SK-N-SH (cell line): ENCODE results near the gene LY6G6D. TPM values are rescaled to one million over a fixed set of nuclear protein-coding genes. Genes with fewer than 3 reads are reported as not detected.
A peak's percentile ranks its signal among the peaks of the same experiment; 100 is the strongest.

Experiments used
- CTCF ChIA-PET: fragments of 300-600, 350-600 bp; formaldehyde crosslinking; extraction: SDS; loops from one replicate; lab custom pipeline; 2021; lab: Yijun Ruan, JAX
- POLR2A ChIA-PET: fragments of 350-600 bp; sonication (Branson Sonifier 250); formaldehyde crosslinking; extraction: SDS; loops from one replicate; lab custom pipeline; 2020; ENCODE audit warnings: antibody characterized with exemption, inconsistent platforms; lab: Yijun Ruan, JAX
- DNase-seq: peaks from one replicate; pipeline ENCODE4 v3.0.0; 2012
- H2AFZ ChIP-seq: fragments of 200-600 bp; sonication (generic); 2 replicates; pipeline ENCODE4 v1.8.1; 2016; ENCODE audit warnings: antibody characterized with exemption, mild to moderate bottlenecking, low read depth
- H3F3A ChIP-seq: fragments of 200-600 bp; sonication (generic); replicated peaks from 2 replicates; pipeline ENCODE3; 2016; ENCODE audit warnings: antibody characterized with exemption, mild to moderate bottlenecking; ENCODE audit not compliant: insufficient read depth
- H3K27ac ChIP-seq, 2 experiments: fragments of 200-500 bp in 1 of 2; fragments of 200-600 bp in 1 of 2; sonication (Bioruptor generic) in 1 of 2; sonication (generic), shearing (Covaris generic) in 1 of 2; 2 replicates each; pipeline versions ENCODE4 v1.5.1 to v1.6.1; 2014 to 2016; ENCODE audit warnings: low read depth in 2 of 2, inconsistent platforms in 1 of 2, low read length in 1 of 2, mild to moderate bottlenecking in 1 of 2, mixed read lengths in 1 of 2
- H3K27me3 ChIP-seq: fragments of 200-600 bp; sonication (generic), shearing (Covaris generic); 2 replicates; pipeline ENCODE4 v1.6.1; 2016; ENCODE audit warnings: mixed run types; ENCODE audit not compliant: insufficient read depth
- H3K36me3 ChIP-seq, 2 experiments: fragments of 200-500 bp in 1 of 2; fragments of 200-600 bp in 1 of 2; sonication (Bioruptor generic) in 1 of 2; sonication (generic) in 1 of 2; replicated peaks in 1 of 2; 2 replicates each; pipeline versions ENCODE3 to v1.5.1; 2014 to 2016; ENCODE audit warnings: low read length in 1 of 2, mild to moderate bottlenecking in 1 of 2; ENCODE audit not compliant: insufficient read depth in 2 of 2, control insufficient read depth in 1 of 2
- H3K4me1 ChIP-seq, 2 experiments: fragments of 200-500 bp in 1 of 2; fragments of 200-600 bp in 1 of 2; sonication (Bioruptor generic) in 1 of 2; sonication (generic), shearing (Covaris generic) in 1 of 2; 2 replicates each; pipeline versions ENCODE4 v1.5.1 to v1.6.1; 2014 to 2016; ENCODE audit warnings: low read depth in 1 of 2, low read length in 1 of 2, mixed run types in 1 of 2; ENCODE audit not compliant: insufficient read depth in 2 of 2, control insufficient read depth in 1 of 2
- H3K4me2 ChIP-seq: fragments of 200-600 bp; sonication (generic), shearing (Covaris generic); 2 replicates; pipeline ENCODE4 v1.6.1; 2017; ENCODE audit warnings: mixed run types
- H3K4me3 ChIP-seq, 2 experiments: fragments of 200-500 bp in 1 of 2; fragments of 200-600 bp in 1 of 2; sonication (Bioruptor generic) in 1 of 2; sonication (generic), shearing (Covaris generic) in 1 of 2; 2 replicates each; pipeline versions ENCODE4 v1.5.1 to v1.8.1; 2014 to 2016; ENCODE audit warnings: low read depth in 2 of 2, inconsistent platforms in 1 of 2, low read length in 1 of 2, mild to moderate bottlenecking in 1 of 2, mixed read lengths in 1 of 2, moderate library complexity in 1 of 2
- H3K79me2 ChIP-seq: fragments of 200-600 bp; sonication (generic); 2 replicates; pipeline ENCODE4 v1.8.1; 2017; ENCODE audit warnings: mild to moderate bottlenecking; ENCODE audit not compliant: insufficient read depth
- H3K9ac ChIP-seq: fragments of 200-600 bp; sonication (generic); 2 replicates; pipeline ENCODE4 v1.6.1; 2017; ENCODE audit warnings: mixed run types
- H3K9me2 ChIP-seq: fragments of 200-600 bp; sonication (generic); 2 replicates; pipeline ENCODE4 v1.6.1; 2017; ENCODE audit warnings: mixed run types
- H3K9me3 ChIP-seq: fragments of 200-600 bp; sonication (generic); 2 replicates; pipeline ENCODE4 v1.6.1; 2017; ENCODE audit warnings: mixed run types, mild to moderate bottlenecking, moderate library complexity
- H4K20me1 ChIP-seq: fragments of 200-600 bp; sonication (generic); 2 replicates; pipeline ENCODE4 v1.6.1; 2017; ENCODE audit warnings: mild to moderate bottlenecking, mixed run types; ENCODE audit not compliant: insufficient read depth
- CHD2 ChIP-seq: fragments of 150-350 bp; IDR thresholded peaks from 2 replicates; pipeline ENCODE4 v1.6.1; 2018; ENCODE audit warnings: low read length; ENCODE audit not compliant: partially characterized antibody
- ELF1 ChIP-seq: IDR thresholded peaks from 2 replicates; pipeline ENCODE4 v1.4.0; 2012
- FOXJ3 ChIP-seq: sonication (generic); formaldehyde crosslinking; IDR thresholded peaks from 2 replicates; pipeline ENCODE4 v1.5.1; 2020; ENCODE audit warnings: mild to moderate bottlenecking, missing genetic modification reagents
- FOXM1 ChIP-seq: IDR thresholded peaks from 2 replicates; pipeline ENCODE4 v1.4.0; 2012; ENCODE audit warnings: low read depth, mild to moderate bottlenecking
- GABPA ChIP-seq: IDR thresholded peaks from 2 replicates; pipeline ENCODE4 v1.4.0; 2012; ENCODE audit warnings: low read depth, mild to moderate bottlenecking
- JUND ChIP-seq: IDR thresholded peaks from 2 replicates; pipeline ENCODE4 v1.4.0; 2012
- RAD21 ChIP-seq: IDR thresholded peaks from 2 replicates; pipeline ENCODE4 v1.6.1; 2012; ENCODE audit warnings: mild to moderate bottlenecking, low read length
- REST ChIP-seq: IDR thresholded peaks from 2 replicates; pipeline ENCODE4 v1.6.1; 2012; ENCODE audit warnings: mild to moderate bottlenecking, low read depth, low read length, moderate library complexity
- RFX5 ChIP-seq: IDR thresholded peaks from 2 replicates; pipeline ENCODE4 v1.6.1; 2012; ENCODE audit warnings: mild to moderate bottlenecking, improper control_type of control experiment, low read length
- RXRA ChIP-seq: IDR thresholded peaks from 2 replicates; pipeline ENCODE4 v1.4.0; 2012; ENCODE audit warnings: low read depth, mild to moderate bottlenecking, borderline replicate concordance
- YY1 ChIP-seq: IDR thresholded peaks from 2 replicates; pipeline ENCODE4 v1.4.0; 2012; ENCODE audit warnings: low read depth, mild to moderate bottlenecking
- WGBS: methylation state at CpG from one replicate; pipeline ENCODE4 v1.1.6; 2017; ENCODE audit warnings: low lambda C conversion rate; 5-methylcytosine and 5-hydroxymethylcytosine counted together
- polyA plus RNA-seq, 3 experiments: library from polyadenylated mRNA; depleted of rRNA; stranded (reverse); fragments of >200 nt; gene quantifications; 2 replicates each; pipeline ENCODE4 v1.2.3, GENCODE V29; 2012
- TF ChIP-seq, protein P1 (sequence below): fragments of 150-350 bp; IDR thresholded peaks from 2 replicates; pipeline ENCODE4 v1.6.1; 2017; ENCODE audit warnings: antibody characterized with exemption, low read length, low read depth, borderline replicate concordance
- TF ChIP-seq, protein P2 (sequence below): fragments of 200-600 bp; sonication (generic); IDR thresholded peaks from 2 replicates; pipeline ENCODE4 v1.6.1; 2017; ENCODE audit warnings: antibody characterized with exemption, mild to moderate bottlenecking, moderate library complexity
- TF ChIP-seq, protein P3 (sequence below): IDR thresholded peaks from 2 replicates; pipeline ENCODE4 v1.4.0; 2012; ENCODE audit warnings: low read depth, borderline replicate concordance

The LY6G6D gene
- polyA plus RNA-seq, 1 of the 3 experiments (the other 2 are of a cell fraction), result not detected

- H3K79me2 ChIP-seq, result peaks cover 30% of the 10 kb centered on the region
- ChIA-PET POLR2A (interaction anchor here (0.8 to 1.3 kb wide), 4 partner anchors 8 to 157 kb away, joined by 3 to 4 read pairs (median 4); partner anchors contain the start of gene EHMT2), CTCF (interaction anchor here (0.5 to 5.5 kb wide), 8 partner anchors 11 to 1609 kb away, joined by 3 to 39 read pairs (median 6); partner anchors contain the start of genes C6orf47 and DDAH2)
Observed at GRCh38 chr6:31740397-31741223, 25.5 kb downstream of the LY6G6D start.

DNA sequence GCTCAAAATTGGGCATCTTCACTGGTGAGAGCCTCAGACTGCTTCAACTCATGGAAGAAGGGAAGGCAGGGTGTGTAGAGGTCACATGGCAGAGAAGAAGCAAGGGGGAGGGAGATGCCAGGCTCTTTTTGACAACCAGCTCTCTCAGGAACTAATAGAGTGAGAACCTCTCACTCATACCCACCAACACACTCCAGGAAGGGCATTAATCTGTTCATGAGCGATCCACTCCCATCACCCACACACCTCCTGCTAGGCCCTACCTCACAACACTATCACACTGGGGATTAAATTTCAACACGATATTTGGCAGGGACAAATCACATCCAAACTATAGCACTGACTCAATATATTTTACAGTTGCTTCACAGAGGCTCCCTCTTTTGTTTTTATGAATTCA is 26.7 kb downstream of the LY6G6D start:
- Histone ChIP-seq H4K20me1 (no peaks in the 10 kb centered on the region), H3K4me2 (no peak overlapping the region), H3K4me3 (no peak overlapping the region), H3F3A (peaks cover 17% of the 10 kb centered on the region), H3K9me2 (no peaks in the 10 kb centered on the region), H3K27me3 (no peaks in the 10 kb centered on the region), H2AFZ (no peak overlapping the region), H3K4me1 (peaks cover 8 to 21% of the 10 kb centered on the region in 2 experiments; a peak in 3 of 4 replicates), H3K36me3 (peaks cover 6 to 7% of the 10 kb centered on the region in 2 experiments), H3K79me2 (peaks cover 18% of the 10 kb centered on the region), H3K27ac (no peak overlapping the region), H3K9ac (no peak overlapping the region), H3K9me3 (no peaks in the 10 kb centered on the region)
- 92% methylated on average over 2 of the region's 2 CpGs for WGBS
- no peak for DNase-seq
- ChIA-PET POLR2A (no interaction called here), CTCF (interaction anchor here (0.8 to 4.9 kb wide), 4 partner anchors 12 to 81 kb away, joined by 3 to 39 read pairs (median 5); partner anchors contain the start of genes C6orf47 and DDAH2)
- no peak for TF ChIP-seq FOXJ3 (CRISPR knock-in tag)
- TF ChIP-seq, protein P1, sequence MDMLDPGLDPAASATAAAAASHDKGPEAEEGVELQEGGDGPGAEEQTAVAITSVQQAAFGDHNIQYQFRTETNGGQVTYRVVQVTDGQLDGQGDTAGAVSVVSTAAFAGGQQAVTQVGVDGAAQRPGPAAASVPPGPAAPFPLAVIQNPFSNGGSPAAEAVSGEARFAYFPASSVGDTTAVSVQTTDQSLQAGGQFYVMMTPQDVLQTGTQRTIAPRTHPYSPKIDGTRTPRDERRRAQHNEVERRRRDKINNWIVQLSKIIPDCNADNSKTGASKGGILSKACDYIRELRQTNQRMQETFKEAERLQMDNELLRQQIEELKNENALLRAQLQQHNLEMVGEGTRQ, result no peak
- no peak for TF ChIP-seq JUND
- TF ChIP-seq RFX5, result no peak
- TF ChIP-seq, protein P2, sequence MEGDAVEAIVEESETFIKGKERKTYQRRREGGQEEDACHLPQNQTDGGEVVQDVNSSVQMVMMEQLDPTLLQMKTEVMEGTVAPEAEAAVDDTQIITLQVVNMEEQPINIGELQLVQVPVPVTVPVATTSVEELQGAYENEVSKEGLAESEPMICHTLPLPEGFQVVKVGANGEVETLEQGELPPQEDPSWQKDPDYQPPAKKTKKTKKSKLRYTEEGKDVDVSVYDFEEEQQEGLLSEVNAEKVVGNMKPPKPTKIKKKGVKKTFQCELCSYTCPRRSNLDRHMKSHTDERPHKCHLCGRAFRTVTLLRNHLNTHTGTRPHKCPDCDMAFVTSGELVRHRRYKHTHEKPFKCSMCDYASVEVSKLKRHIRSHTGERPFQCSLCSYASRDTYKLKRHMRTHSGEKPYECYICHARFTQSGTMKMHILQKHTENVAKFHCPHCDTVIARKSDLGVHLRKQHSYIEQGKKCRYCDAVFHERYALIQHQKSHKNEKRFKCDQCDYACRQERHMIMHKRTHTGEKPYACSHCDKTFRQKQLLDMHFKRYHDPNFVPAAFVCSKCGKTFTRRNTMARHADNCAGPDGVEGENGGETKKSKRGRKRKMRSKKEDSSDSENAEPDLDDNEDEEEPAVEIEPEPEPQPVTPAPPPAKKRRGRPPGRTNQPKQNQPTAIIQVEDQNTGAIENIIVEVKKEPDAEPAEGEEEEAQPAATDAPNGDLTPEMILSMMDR, result no peak
- TF ChIP-seq ELF1, result no peak
- no peak for TF ChIP-seq GABPA
- TF ChIP-seq, protein P3, sequence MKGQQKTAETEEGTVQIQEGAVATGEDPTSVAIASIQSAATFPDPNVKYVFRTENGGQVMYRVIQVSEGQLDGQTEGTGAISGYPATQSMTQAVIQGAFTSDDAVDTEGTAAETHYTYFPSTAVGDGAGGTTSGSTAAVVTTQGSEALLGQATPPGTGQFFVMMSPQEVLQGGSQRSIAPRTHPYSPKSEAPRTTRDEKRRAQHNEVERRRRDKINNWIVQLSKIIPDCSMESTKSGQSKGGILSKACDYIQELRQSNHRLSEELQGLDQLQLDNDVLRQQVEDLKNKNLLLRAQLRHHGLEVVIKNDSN, result no peak
- no peak for TF ChIP-seq CHD2
- TF ChIP-seq RXRA, result no peak
- TF ChIP-seq RAD21, result no peak
- no peak for TF ChIP-seq YY1
- no peak for TF ChIP-seq FOXM1

More at GRCh38 chr6:31740397-31741223, 25.5 kb downstream of the LY6G6D start:
- peak overlapping the region; percentile 77 to 83 for H3K4me3 ChIP-seq
- WGBS, result 19% methylated on average over 29 of the region's 29 CpGs
- no peaks in the 10 kb centered on the region for H3K9me2 ChIP-seq
- no peaks in the 10 kb centered on the region for H3K9me3 ChIP-seq
- H3K4me2 ChIP-seq, result peak overlapping the region; percentile 97
- no peaks in the 10 kb centered on the region for H4K20me1 ChIP-seq
- peak overlapping the region; percentile 92 for H3K9ac ChIP-seq
- H3K27ac ChIP-seq, result peak overlapping the region; percentile 44 to 65
- H3K4me1 ChIP-seq, result peaks cover 11 to 24% of the 10 kb centered on the region in 2 experiments; a peak in 3 of 4 replicates
- no peak for DNase-seq
- peaks cover 6 to 7% of the 10 kb centered on the region in 2 experiments for H3K36me3 ChIP-seq
- no peaks in the 10 kb centered on the region for H3K27me3 ChIP-seq
- peaks cover 17% of the 10 kb centered on the region for H3F3A ChIP-seq
- TF ChIP-seq REST (0 out of 2 replicates have a peak, but pooled peaks have one; percentile 47), GABPA (no peak)
- peak overlapping the region; percentile 79 for H2AFZ ChIP-seq
